ENCODE results near the gene SMIM13.

The SMIM13 gene

DNA sequence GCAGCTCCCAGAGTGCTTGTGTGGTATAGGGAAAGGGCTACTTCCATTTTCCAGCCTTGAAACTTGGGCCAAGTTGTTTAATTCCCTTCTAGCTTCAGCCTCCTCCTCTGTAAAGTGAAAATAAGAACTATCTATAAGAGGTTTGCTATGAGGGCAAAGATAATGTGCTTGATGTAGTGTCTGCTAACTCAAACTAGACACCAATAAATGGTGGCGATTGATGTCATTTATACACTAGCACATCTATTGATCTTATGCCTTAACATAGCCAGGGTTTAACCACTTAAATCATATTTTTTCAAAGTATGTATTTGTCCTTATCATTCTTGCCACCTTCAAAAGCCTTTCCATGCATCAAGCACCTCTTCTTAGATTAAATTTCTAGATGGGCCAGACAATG, 83.6 kb downstream of the SMIM13 start:
- TF ChIP-seq, protein P1, sequence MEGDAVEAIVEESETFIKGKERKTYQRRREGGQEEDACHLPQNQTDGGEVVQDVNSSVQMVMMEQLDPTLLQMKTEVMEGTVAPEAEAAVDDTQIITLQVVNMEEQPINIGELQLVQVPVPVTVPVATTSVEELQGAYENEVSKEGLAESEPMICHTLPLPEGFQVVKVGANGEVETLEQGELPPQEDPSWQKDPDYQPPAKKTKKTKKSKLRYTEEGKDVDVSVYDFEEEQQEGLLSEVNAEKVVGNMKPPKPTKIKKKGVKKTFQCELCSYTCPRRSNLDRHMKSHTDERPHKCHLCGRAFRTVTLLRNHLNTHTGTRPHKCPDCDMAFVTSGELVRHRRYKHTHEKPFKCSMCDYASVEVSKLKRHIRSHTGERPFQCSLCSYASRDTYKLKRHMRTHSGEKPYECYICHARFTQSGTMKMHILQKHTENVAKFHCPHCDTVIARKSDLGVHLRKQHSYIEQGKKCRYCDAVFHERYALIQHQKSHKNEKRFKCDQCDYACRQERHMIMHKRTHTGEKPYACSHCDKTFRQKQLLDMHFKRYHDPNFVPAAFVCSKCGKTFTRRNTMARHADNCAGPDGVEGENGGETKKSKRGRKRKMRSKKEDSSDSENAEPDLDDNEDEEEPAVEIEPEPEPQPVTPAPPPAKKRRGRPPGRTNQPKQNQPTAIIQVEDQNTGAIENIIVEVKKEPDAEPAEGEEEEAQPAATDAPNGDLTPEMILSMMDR (IDR thresholded peaks at IDR 0.05; ENCODE audit: borderline replicate concordance, insufficient read depth, low read depth, low read length) = no peak
- no peak overlapping the region for H3K4me3 ChIP-seq (ENCODE audit: low read depth, low read length)

DNA sequence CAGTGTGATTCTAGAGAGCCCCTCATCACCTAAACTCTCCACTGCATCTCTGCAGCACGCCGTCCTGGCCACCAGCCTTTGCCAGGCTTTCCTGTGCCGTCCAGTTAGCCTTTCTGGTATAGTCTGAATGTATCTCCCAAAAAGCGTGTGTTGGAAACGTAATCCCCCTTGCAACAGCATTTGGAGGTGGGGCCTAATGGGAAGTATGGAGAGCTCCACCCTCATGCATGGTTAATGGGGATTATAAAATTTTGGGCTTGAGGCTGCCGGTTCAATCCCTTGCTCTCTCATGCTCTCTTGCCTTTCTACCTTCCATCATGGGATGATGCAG, 85.4 kb downstream of the SMIM13 start:
- H3K4me3 ChIP-seq (ENCODE audit: low read depth, low read length) = no peak overlapping the region
- TF ChIP-seq, protein P1 (IDR thresholded peaks at IDR 0.05; ENCODE audit: borderline replicate concordance, insufficient read depth, low read depth, low read length) = no peak

DNA sequence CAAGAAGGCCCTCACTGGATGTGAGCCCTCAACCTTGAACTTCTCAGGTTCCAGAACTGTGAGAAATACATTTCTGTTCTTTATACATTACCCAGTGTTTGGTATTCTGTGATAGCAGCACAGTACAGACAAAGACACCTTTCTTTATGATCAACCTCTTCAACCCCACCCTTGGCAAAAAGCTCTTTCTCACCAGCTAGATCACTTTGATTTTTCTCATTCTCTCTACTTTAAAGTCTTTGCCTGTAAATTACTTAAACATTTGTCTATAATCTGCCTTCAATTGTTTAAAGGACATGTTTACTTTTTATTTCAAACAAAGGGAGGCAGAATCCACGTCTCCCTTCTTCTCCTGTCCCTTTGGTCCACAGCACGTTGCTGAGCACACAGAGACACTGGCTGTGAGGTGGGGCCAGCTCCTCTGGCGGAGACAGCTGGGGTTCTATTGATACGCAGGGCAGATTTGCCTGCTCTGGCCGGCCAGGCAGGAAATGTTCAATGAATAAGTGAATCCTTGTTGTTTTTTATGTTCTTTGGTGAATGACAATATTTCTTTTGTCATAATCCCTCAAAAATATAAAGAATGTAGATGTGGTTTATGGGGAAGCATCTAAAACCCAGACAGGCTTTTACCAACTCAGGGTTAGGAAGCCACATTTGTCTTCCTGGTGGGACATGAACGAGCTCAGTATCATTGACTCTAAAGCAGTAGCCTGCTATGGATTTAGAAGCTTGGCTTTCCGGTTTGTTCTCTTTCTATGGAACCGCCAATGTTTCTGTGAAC, 86.0 kb downstream of the SMIM13 start:
- TF ChIP-seq, protein P1 (IDR thresholded peaks at IDR 0.05; ENCODE audit: borderline replicate concordance, insufficient read depth, low read depth, low read length) = no peak
- H3K4me3 ChIP-seq (ENCODE audit: low read depth, low read length) = no peak overlapping the region

DNA sequence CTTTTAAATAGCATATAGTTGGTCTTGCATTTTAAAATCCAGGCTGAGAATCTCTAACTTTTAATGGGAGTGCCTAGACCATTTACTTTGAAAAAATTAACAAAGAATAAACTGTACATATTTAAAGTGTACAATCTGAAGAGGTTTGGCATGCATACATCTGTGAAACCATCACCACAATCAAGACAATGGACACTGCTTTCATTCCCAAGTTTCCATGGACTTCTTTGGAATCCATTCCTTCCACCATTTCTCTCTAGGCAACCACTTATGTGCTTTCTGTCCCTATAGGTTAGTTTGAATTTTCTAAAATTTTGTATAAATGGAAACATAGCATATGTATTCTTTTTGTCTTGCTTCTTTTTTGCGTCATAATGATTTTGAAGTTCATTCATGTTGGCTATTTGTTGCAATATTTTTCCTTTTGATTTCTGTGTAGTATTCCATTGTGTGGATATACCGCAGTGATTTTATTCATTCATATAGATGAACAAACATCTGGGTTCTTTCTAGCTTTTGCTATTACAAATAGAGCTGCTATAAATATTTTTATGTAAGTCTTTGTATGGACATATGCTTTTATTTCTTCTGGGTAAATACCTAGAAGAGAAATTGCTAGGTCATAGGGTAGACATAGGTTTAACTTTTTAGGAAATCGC, 88.0 kb downstream of the SMIM13 start:
- TF ChIP-seq, protein P1 (IDR thresholded peaks at IDR 0.05; ENCODE audit: borderline replicate concordance, insufficient read depth, low read depth, low read length) = no peak

DNA sequence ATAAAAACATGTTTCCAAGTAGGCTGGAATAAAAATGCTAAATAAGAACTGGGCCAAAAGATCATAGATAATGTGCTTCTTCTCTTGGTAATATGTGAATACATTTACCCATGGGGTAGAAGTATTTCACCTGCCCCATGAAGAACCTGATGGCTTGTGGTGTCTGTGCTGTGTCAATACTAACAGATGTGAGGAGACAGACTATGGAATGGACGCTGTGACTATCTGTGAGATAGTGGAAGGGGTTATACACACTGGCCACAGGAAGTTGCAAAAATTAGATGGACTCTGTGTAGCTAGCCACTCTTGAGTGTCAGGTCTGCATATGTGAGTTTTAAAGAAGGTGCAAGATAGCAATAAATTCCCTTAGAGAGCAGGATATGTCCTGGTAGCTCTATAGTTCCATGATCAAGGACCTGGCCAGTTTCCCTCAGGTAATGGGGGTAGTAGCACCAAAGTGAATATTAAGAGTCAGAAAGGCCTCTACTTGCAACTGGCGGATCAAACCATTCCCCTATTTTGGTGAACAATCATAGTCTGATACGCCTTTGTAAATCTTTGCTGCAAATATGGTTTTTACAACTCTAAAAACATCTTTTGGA, 90.2 kb downstream of the SMIM13 start:
- TF ChIP-seq, protein P1 (IDR thresholded peaks at IDR 0.05; ENCODE audit: borderline replicate concordance, insufficient read depth, low read depth, low read length) = no peak
- no peak overlapping the region for H3K4me3 ChIP-seq (ENCODE audit: low read depth, low read length)

More for the DNA sequence above, 88.0 kb downstream of the SMIM13 start:
- H3K4me3 ChIP-seq (ENCODE audit: low read depth, low read length) = no peak overlapping the region

DNA sequence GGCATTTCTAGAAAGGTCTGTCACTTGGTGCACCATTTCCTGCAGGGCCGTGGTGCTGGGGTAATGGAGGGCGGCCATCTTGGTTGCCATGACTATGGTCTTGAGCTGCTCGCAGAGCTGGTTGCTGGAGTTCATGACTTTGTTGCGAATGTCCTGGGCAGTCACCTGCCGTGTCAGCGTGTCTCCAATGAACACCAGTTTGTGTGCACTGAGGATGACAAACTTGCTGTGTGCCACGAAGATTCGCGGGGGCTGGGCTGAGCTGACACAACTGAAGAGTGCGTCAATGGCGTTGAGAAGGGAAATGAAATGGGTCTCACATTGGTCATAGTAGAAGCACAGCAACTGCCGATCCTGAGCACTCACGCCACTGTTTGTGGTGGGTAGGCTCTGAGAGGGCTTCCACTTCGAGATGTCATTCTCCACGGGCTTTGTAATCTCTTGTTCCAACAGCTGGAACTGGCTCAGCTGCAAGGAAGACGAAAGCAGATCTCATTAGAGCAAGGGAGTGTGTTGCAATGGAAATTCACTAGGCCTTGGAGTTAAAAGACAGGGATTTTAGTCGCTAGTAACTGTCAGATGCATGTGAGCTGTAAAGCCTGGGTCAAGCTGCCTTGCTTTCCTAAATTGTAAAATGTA, 91.7 kb downstream of the SMIM13 start:
- TF ChIP-seq, protein P1 (IDR thresholded peaks at IDR 0.05; ENCODE audit: borderline replicate concordance, insufficient read depth, low read depth, low read length) = no peak
- no peak overlapping the region for H3K4me3 ChIP-seq (ENCODE audit: low read depth, low read length)

Measured in GM12875 (cell line).